H9 (cell line): ENCODE results near the gene FICD. TPM values are rescaled to one million over a fixed set of nuclear protein-coding genes. Genes with fewer than 3 reads are reported as not detected.

Experiments used
- DNase-seq: peaks from one replicate; pipeline ENCODE4 v3.0.0-alpha.2; 2017
- H2AFZ ChIP-seq: one replicate; pipeline ENCODE4 v1.6.1; 2013; ENCODE audit warnings: mild to moderate bottlenecking, low read length, control low read depth, moderate library complexity
- H2AK5ac ChIP-seq: 2 replicates; pipeline ENCODE4 v1.6.1; 2013; ENCODE audit warnings: low read length, control low read depth, mixed read lengths; ENCODE audit not compliant: insufficient read length
- H2BK120ac ChIP-seq: one replicate; pipeline ENCODE4 v1.6.1; 2013; ENCODE audit warnings: low read depth, mild to moderate bottlenecking, low read length, control low read depth, inconsistent platforms; ENCODE audit not compliant: poor library complexity, severe bottlenecking
- H2BK12ac ChIP-seq: 2 replicates; pipeline ENCODE4 v1.6.1; 2013; ENCODE audit warnings: low read length, control low read depth, mixed read lengths, low read depth; ENCODE audit not compliant: insufficient read length
- H2BK15ac ChIP-seq: 2 replicates; pipeline ENCODE4 v1.6.1; 2013; ENCODE audit warnings: low read depth, low read length, control low read depth
- H2BK20ac ChIP-seq: one replicate; pipeline ENCODE4 v1.6.1; 2013; ENCODE audit warnings: low read depth, mild to moderate bottlenecking, low read length, control low read depth, inconsistent platforms; ENCODE audit not compliant: poor library complexity, severe bottlenecking
- H2BK5ac ChIP-seq: 2 replicates; pipeline ENCODE4 v1.6.1; 2013; ENCODE audit warnings: low read length, control low read depth, mixed read lengths; ENCODE audit not compliant: insufficient read length
- H3K14ac ChIP-seq: 2 replicates; pipeline ENCODE4 v1.6.1; 2013; ENCODE audit warnings: low read length, control low read depth; ENCODE audit not compliant: insufficient read depth
- H3K18ac ChIP-seq: 2 replicates; pipeline ENCODE4 v1.6.1; 2013; ENCODE audit warnings: low read depth, mild to moderate bottlenecking, mixed read lengths, low read length, control low read depth; ENCODE audit not compliant: insufficient read length
- H3K23ac ChIP-seq: 2 replicates; pipeline ENCODE4 v1.6.1; 2013; ENCODE audit warnings: low read length, control low read depth, mixed read lengths, low read depth; ENCODE audit not compliant: insufficient read length
- H3K23me2 ChIP-seq: 2 replicates; pipeline ENCODE4 v1.6.1; 2013; ENCODE audit warnings: low read depth, mild to moderate bottlenecking, mixed read lengths, low read length, control low read depth; ENCODE audit not compliant: insufficient read length, poor library complexity, severe bottlenecking
- H3K27ac ChIP-seq: 2 replicates; pipeline ENCODE4 v1.5.1; 2013; ENCODE audit warnings: low read length, control low read depth, mixed read lengths, low read depth; ENCODE audit not compliant: insufficient read length
- H3K27me3 ChIP-seq: 2 replicates; pipeline ENCODE4 v1.6.1; 2013; ENCODE audit warnings: low read length, control low read depth, inconsistent platforms; ENCODE audit not compliant: insufficient read depth
- H3K4ac ChIP-seq: 2 replicates; pipeline ENCODE4 v1.6.1; 2013; ENCODE audit warnings: low read depth, mild to moderate bottlenecking, control low read depth, inconsistent platforms, low read length, moderate library complexity
- H3K4me1 ChIP-seq: 2 replicates; pipeline ENCODE4 v1.6.1; 2013; ENCODE audit warnings: low read length, control low read depth, inconsistent platforms; ENCODE audit not compliant: insufficient read depth
- H3K4me2 ChIP-seq: 2 replicates; pipeline ENCODE4 v1.6.1; 2013; ENCODE audit warnings: low read length, control low read depth, mixed read lengths; ENCODE audit not compliant: insufficient read length, insufficient read depth
- H3K56ac ChIP-seq: 2 replicates; pipeline ENCODE4 v1.6.1; 2013; ENCODE audit warnings: low read depth, mild to moderate bottlenecking, mixed read lengths, low read length, control low read depth; ENCODE audit not compliant: insufficient read length
- H3K79me1 ChIP-seq: 2 replicates; pipeline ENCODE4 v1.6.1; 2013; ENCODE audit warnings: low read depth, mild to moderate bottlenecking, moderate library complexity, low read length, control low read depth, inconsistent platforms; ENCODE audit not compliant: insufficient read depth, poor library complexity, severe bottlenecking
- H3K79me2 ChIP-seq: 2 replicates; pipeline ENCODE4 v1.6.1; 2013; ENCODE audit warnings: low read length, control low read depth, inconsistent platforms; ENCODE audit not compliant: insufficient read depth
- H3K9ac ChIP-seq: 2 replicates; pipeline ENCODE4 v1.6.1; 2013; ENCODE audit warnings: low read length, control low read depth, mixed read lengths; ENCODE audit not compliant: insufficient read length; ENCODE audit errors: extremely low read depth
- H3K9me3 ChIP-seq: one replicate; pipeline ENCODE4 v1.6.1; 2013; ENCODE audit warnings: low read depth, low read length, inconsistent platforms; ENCODE audit not compliant: control insufficient read depth
- H3T11ph ChIP-seq: one replicate; pipeline ENCODE4 v1.6.1; 2013; ENCODE audit warnings: mild to moderate bottlenecking, low read length, control low read depth, inconsistent platforms
- H4K20me1 ChIP-seq: one replicate; pipeline ENCODE4 v1.6.1; 2013; ENCODE audit not compliant: control insufficient read depth, insufficient read length, insufficient read depth
- H4K5ac ChIP-seq: 2 replicates; pipeline ENCODE4 v1.6.1; 2013; ENCODE audit warnings: low read depth, mild to moderate bottlenecking, mixed read lengths, low read length, control low read depth; ENCODE audit not compliant: insufficient read length
- H4K8ac ChIP-seq: replicated peaks from 2 replicates; pipeline ENCODE4 v1.6.1; 2013; ENCODE audit warnings: low read length, control low read depth, mixed read lengths, low read depth; ENCODE audit not compliant: insufficient read length
- H4K91ac ChIP-seq: 2 replicates; pipeline ENCODE4 v1.6.1; 2013; ENCODE audit warnings: low read depth, mild to moderate bottlenecking, moderate library complexity, mixed read lengths, low read length, control low read depth; ENCODE audit not compliant: insufficient read length
- H3K27ac Mint-ChIP-seq, 3 experiments: 2 replicates in 2 of 3; 3 replicates in 1 of 3; pipeline ENCODE4 v1.8.0; 2020 to 2021; ENCODE audit warnings: mixed read lengths in 3 of 3, mild to moderate bottlenecking in 1 of 3, moderate library complexity in 1 of 3
- H3K27me3 Mint-ChIP-seq: 2 replicates; pipeline ENCODE4 v1.8.0; 2021; ENCODE audit warnings: low read depth, mild to moderate bottlenecking, moderate library complexity, mixed read lengths
- H3K36me3 Mint-ChIP-seq, 3 experiments: 2 replicates in 2 of 3; 3 replicates in 1 of 3; pipeline ENCODE4 v1.8.0; 2020 to 2021; ENCODE audit warnings: low read depth in 3 of 3, mixed read lengths in 3 of 3; ENCODE audit not compliant: insufficient read depth in 1 of 3
- H3K4me1 Mint-ChIP-seq, 2 experiments: 2 replicates each; pipeline ENCODE4 v1.8.0; 2020; ENCODE audit warnings: mixed read lengths in 2 of 2
- H3K4me3 Mint-ChIP-seq, 2 experiments: 2 replicates in 1 of 2; 3 replicates in 1 of 2; pipeline ENCODE4 v1.8.0; 2020 to 2021; ENCODE audit warnings: mild to moderate bottlenecking in 2 of 2, mixed read lengths in 2 of 2, moderate library complexity in 1 of 2
- H3K9me3 Mint-ChIP-seq, 2 experiments: 2 replicates in 1 of 2; 3 replicates in 1 of 2; pipeline ENCODE4 v1.8.0; 2020; ENCODE audit warnings: mild to moderate bottlenecking in 2 of 2, mixed read lengths in 2 of 2, moderate library complexity in 1 of 2
- CTCF ChIP-seq: fragments of 200-600 bp; sonication (generic); conservative IDR thresholded peaks from 3 replicates; pipeline ENCODE4 v1.8.0; 2021; ENCODE audit warnings: antibody characterized with exemption, mild to moderate bottlenecking
- WGBS: extraction: QIAGEN DNeasy Blood & Tissue Kit; methylation state at CpG from one replicate; pipeline ENCODE4 v1.1.7; 2013; ENCODE audit warnings: missing lambda C conversion rate, low lambda C conversion rate, mixed read lengths; ENCODE audit not compliant: insufficient read length; ENCODE audit errors: extremely low coverage; 5-methylcytosine and 5-hydroxymethylcytosine counted together
- total RNA-seq: library from RNA; stranded (reverse); gene quantifications from 2 replicates; pipeline ENCODE4 v1.2.1, GENCODE V29; 2021

Gene FICD
- total RNA-seq, 1 experiment from 2014 or later = 5.1 TPM

DNA sequence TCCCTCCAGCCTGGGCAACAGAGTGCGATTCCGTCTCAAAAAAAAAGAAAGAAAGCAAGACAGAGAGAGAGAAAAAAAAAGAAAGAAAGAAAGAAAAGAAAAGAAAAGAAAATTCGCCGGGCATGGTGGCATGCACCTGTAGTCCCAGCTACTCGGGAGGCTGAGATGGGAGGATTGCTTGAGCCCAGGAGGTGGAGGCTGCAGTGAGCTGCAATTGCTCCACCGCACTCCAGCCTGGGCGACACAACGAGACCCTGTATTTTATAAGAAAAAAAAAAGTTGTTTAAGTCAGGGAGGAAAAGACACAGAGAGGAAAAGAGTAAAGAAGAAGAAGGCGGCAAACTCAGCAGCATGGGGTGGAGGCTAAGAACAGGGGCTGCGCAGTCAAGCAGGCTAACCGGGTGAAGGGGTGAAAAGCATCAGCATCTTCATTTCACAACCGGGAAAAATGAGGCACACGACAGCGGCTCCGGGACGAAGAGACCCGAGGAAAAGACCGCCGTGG is 557 bp upstream of the FICD start:
- Histone ChIP-seq H3T11ph (no peak overlapping the region), H3K4me2 (peak overlapping the region; percentile 70), H3K4me1 (peaks cover 6% of the 10 kb centered on the region; the same call in 1 of the 2 replicates), H4K8ac (no peak overlapping the region), H3K27me3 (no peaks in the 10 kb centered on the region; the same call in 1 of the 2 replicates), H2BK20ac (no peak overlapping the region), H3K79me2 (no peaks in the 10 kb centered on the region), H2BK12ac (no peak overlapping the region), H2AK5ac (no peak overlapping the region), H3K56ac (no peak overlapping the region), H3K79me1 (peaks cover 5% of the 10 kb centered on the region), H3K9me3 (no peaks in the 10 kb centered on the region), H3K14ac (0 out of 2 replicates have a peak overlapping the region, but pooled peaks have one; percentile 80), H4K91ac (no peak overlapping the region), H3K27ac (no peak overlapping the region), H2AFZ (peak overlapping the region; percentile 59), H3K23me2 (peaks cover 6% of the 10 kb centered on the region), H4K5ac (no peak overlapping the region), H3K18ac (peak overlapping the region; percentile 74), H3K4ac (no peak overlapping the region), H2BK120ac (no peak overlapping the region), H3K9ac (peak overlapping the region; percentile 53), H2BK5ac (no peak overlapping the region), H4K20me1 (peaks cover 2% of the 10 kb centered on the region), H2BK15ac (no peak overlapping the region), H3K23ac (no peak overlapping the region)
- no peak for TF ChIP-seq CTCF
- peaks cover 0 to 3% of the 10 kb centered on the region in 2 experiments; a peak in 1 of 5 replicates for H3K9me3 Mint-ChIP-seq
- peaks cover 18 to 22% of the 10 kb centered on the region in 2 experiments for H3K4me1 Mint-ChIP-seq
- peak overlapping the region in 1 of 3 experiments; percentile 34; a peak in 1 of 7 replicates for H3K27ac Mint-ChIP-seq
- H3K4me3 Mint-ChIP-seq = peak overlapping the region; percentile 86 to 91
- H3K36me3 Mint-ChIP-seq = peaks cover 10 to 23% (median 15%) of the 10 kb centered on the region in 3 experiments; a peak in 6 of 7 replicates
- no peak for DNase-seq
- no peaks in the 10 kb centered on the region; the same call in 1 of the 2 replicates for H3K27me3 Mint-ChIP-seq
- no CpG with 5 or more reads among the region's 19 CpGs for WGBS
